ENCODE data around the gene AMHR2.

DNA sequence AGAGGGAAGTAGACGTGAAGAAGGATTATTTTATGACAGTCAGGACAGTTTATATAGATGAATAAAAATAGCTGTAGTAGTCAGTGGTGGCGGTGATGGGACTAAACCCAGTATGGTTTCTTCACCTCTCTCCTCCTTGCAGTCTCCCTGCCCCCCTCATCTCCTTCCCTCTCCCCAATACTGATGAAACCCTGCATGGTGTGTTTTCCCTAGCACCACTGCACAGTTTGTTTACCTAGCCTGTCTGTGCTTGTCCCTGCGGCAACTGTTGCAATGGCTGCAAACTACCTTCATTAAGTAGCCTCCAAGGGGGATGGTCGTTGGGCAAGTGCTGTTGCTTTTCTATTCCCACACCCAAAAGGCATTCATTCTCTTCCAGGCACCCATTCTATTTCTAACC lies 43.0 kb downstream of the AMHR2 start:
- no peak for TF ChIP-seq POLR2A (IDR thresholded peaks at IDR 0.05)
- TF ChIP-seq, protein P1, sequence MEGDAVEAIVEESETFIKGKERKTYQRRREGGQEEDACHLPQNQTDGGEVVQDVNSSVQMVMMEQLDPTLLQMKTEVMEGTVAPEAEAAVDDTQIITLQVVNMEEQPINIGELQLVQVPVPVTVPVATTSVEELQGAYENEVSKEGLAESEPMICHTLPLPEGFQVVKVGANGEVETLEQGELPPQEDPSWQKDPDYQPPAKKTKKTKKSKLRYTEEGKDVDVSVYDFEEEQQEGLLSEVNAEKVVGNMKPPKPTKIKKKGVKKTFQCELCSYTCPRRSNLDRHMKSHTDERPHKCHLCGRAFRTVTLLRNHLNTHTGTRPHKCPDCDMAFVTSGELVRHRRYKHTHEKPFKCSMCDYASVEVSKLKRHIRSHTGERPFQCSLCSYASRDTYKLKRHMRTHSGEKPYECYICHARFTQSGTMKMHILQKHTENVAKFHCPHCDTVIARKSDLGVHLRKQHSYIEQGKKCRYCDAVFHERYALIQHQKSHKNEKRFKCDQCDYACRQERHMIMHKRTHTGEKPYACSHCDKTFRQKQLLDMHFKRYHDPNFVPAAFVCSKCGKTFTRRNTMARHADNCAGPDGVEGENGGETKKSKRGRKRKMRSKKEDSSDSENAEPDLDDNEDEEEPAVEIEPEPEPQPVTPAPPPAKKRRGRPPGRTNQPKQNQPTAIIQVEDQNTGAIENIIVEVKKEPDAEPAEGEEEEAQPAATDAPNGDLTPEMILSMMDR (IDR thresholded peaks at IDR 0.05) = no peak
